A549 treated with CORT108297 at 1 μM for 4 hours (cell line): ENCODE data around the gene LRRC15. TPM values are rescaled to one million over a fixed set of nuclear protein-coding genes. Genes with fewer than 3 reads are reported as not detected.

Experiments
- total RNA-seq: library from RNA; stranded (reverse); fragments of 200-300 nt; extraction: Qiagen RNA extraction; gene quantifications from 5 replicates; pipeline ENCODE4 v1.2.3, GENCODE V29; 2022

The LRRC15 gene
- total RNA-seq, result 0.10 to 0.17 TPM (median 0.17 TPM) in 5 replicates

GRCh38 chr3:194369522-194370279 is at the start of gene LRRC15:
Gene LRRC15, minus strand, starts transcription at chr3:194369743. Its CDS starts 8,700 bp downstream, at chr3:194361043.

GRCh38 chr3:194399166-194399565 is 29.6 kb upstream of the LRRC15 start, which contains the start of gene GP5:
Gene GP5, minus strand, starts transcription at chr3:194399266. Its CDS starts 984 bp downstream, at chr3:194398282.

DNA sequence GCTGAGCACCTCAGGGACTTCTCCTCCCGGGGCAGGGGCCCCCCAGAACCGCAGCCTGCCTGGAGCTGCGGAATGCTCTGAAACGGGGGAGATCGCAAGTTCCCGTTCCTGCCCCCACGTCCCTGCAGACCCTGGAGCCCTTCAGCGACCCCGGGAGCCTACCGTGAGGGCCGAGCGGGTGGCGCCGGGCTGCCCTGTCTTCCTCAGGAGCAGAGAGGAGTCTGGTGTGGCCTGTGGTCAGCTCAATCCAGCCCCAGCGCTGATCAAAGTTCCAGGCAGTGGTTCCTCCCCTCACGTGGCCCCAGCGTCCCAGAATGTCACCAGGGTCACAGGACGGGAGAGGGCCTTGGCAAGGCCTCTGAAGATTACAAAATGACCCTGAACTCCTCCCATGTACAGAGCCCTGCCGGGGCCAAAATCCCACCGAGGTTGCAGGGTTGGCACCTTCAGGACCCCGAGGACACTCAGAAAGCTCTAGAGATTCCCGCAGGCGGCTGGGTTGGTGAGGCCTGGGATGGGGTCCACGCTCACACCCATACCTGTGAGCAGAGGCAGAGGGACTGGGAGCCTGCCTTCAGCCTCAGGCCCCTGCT is 18.4 kb downstream of the LRRC15 start, which contains the start of gene CPN2:
CPN2 (minus strand) TSS at position 249 of the 593 bp plus-strand sequence. CDS start 8,626 bp downstream, outside the sequence.

Other genes starting within 250 kb of the LRRC15 start
- 11.4 to 14.5 TPM (median 12.6 TPM) in 5 replicates for gene HES1, start 233.6 kb downstream of the LRRC15 start, total RNA-seq
- not detected in 5 replicates for gene CPN2, start 18.4 kb downstream of the LRRC15 start, total RNA-seq
- not detected in 5 replicates for gene GP5, start 29.5 kb upstream of the LRRC15 start, total RNA-seq
- 25.3 to 39.8 TPM (median 36.2 TPM) in 5 replicates for gene ATP13A3, start 117.3 kb upstream of the LRRC15 start, total RNA-seq